ENCODE results near the gene SLC12A5. TPM values are rescaled to one million over a fixed set of nuclear protein-coding genes. Genes with fewer than 3 reads are reported as not detected.

SLC12A5 gene
- total and polyA plus RNA-seq, 2 donors (not counting 1 experiment from before 2014, with no cell fraction given): 0.32 TPM; not detected in 1

GRCh38 chr20:46084805-46085178, 55.8 kb downstream of the SLC12A5 start:
- Mint-ChIP-seq H3K4me3 (no peak overlapping the region), H3K9me3 (ENCODE audit: insufficient read depth) (no peaks in the 10 kb centered on the region), H3K27me3 (no peaks in the 10 kb centered on the region), H3K27ac (no peak overlapping the region), H3K4me1 (peaks cover 72% of the 10 kb centered on the region)
- ATAC-seq (ENCODE audit: low read depth) (no peak), DNase-seq (no peak)
- Histone ChIP-seq H3K9me3 (ENCODE audit: control extremely low read depth in 1 of 3, control insufficient read depth in 2 of 3, insufficient read depth in 1 of 3, low read length in 2 of 3) (no peaks in the 10 kb centered on the region), H3K4me1 (ENCODE audit: control insufficient read depth in 2 of 2, insufficient read depth in 2 of 2, low read length in 2 of 2) (peaks cover 15 to 46% of the 10 kb centered on the region in 2 donors), H3K9ac (ENCODE audit: low read length) (no peak overlapping the region), H2AFZ (ENCODE audit: insufficient read depth, low read depth, low read length, poor library complexity, severe bottlenecking) (no peak overlapping the region), H3K4me2 (replicated peaks; ENCODE audit: low read depth, low read length, poor library complexity, severe bottlenecking) (no peak overlapping the region), H3K27me3 (replicated peaks in 1 of 4; ENCODE audit: control extremely low read depth in 1 of 4, control insufficient read depth in 3 of 4, insufficient read depth in 4 of 4, low read length in 3 of 4) (no peaks in the 10 kb centered on the region), H3K4me3 (ENCODE audit: control extremely low read depth in 1 of 5, extremely low read depth in 1 of 5, insufficient read depth in 1 of 5, low read depth in 2 of 5, low read length in 4 of 5) (no peak overlapping the region), H3K79me2 (ENCODE audit: control insufficient read depth, insufficient read depth, low read length) (peaks cover 96% of the 10 kb centered on the region), H4K20me1 (ENCODE audit: control insufficient read depth, insufficient read depth, low read length, poor library complexity, severe bottlenecking) (peaks cover 95% of the 10 kb centered on the region), H3K36me3 (replicated peaks in 1 of 2; ENCODE audit: control extremely low read depth in 1 of 2, control insufficient read depth in 1 of 2, extremely low read depth in 1 of 2, insufficient read depth in 2 of 2, low read length in 1 of 2) (no peaks in the 10 kb centered on the region), H3K27ac (ENCODE audit: low read length in 2 of 2) (no peak overlapping the region)
- WGBS (ENCODE audit: insufficient coverage): 80% methylated on average over 3 of the region's 3 CpGs
- intact Hi-C loops (cut with micrococcal nuclease): no loop called here
- POLR2A ChIA-PET: no interaction called here
- TF ChIP-seq CTCF (IDR thresholded peaks at IDR 0.05) (no peak), EZH2 (IDR thresholded peaks at IDR 0.05; ENCODE audit: borderline replicate concordance, insufficient read depth, low read depth, low read length, poor library complexity, severe bottlenecking) (no peak)
- CTCF ChIA-PET: interaction anchor here (0.6 to 1.2 kb wide), 9 partner anchors 10 to 1222 kb away, joined by 3 to 6 read pairs (median 4); no protein-coding TSS in a partner anchor

GRCh38 chr20:46085179-46085851, 56.3 kb downstream of the SLC12A5 start:
- Histone ChIP-seq H3K4me3 (ENCODE audit: control extremely low read depth in 1 of 5, extremely low read depth in 1 of 5, insufficient read depth in 1 of 5, low read depth in 2 of 5, low read length in 4 of 5) (no peak overlapping the region), H3K4me1 (ENCODE audit: control insufficient read depth in 2 of 2, insufficient read depth in 2 of 2, low read length in 2 of 2) (peaks cover 19 to 48% of the 10 kb centered on the region in 2 donors), H3K9ac (ENCODE audit: low read length) (no peak overlapping the region), H3K79me2 (ENCODE audit: control insufficient read depth, insufficient read depth, low read length) (peaks cover 91% of the 10 kb centered on the region), H2AFZ (ENCODE audit: insufficient read depth, low read depth, low read length, poor library complexity, severe bottlenecking) (no peak overlapping the region), H3K27me3 (replicated peaks in 1 of 4; ENCODE audit: control extremely low read depth in 1 of 4, control insufficient read depth in 3 of 4, insufficient read depth in 4 of 4, low read length in 3 of 4) (no peaks in the 10 kb centered on the region), H3K36me3 (replicated peaks in 1 of 2; ENCODE audit: control extremely low read depth in 1 of 2, control insufficient read depth in 1 of 2, extremely low read depth in 1 of 2, insufficient read depth in 2 of 2, low read length in 1 of 2) (no peaks in the 10 kb centered on the region), H3K4me2 (replicated peaks; ENCODE audit: low read depth, low read length, poor library complexity, severe bottlenecking) (no peak overlapping the region), H3K27ac (ENCODE audit: low read length in 2 of 2) (no peak overlapping the region), H4K20me1 (ENCODE audit: control insufficient read depth, insufficient read depth, low read length, poor library complexity, severe bottlenecking) (peaks cover 91% of the 10 kb centered on the region), H3K9me3 (ENCODE audit: control extremely low read depth in 1 of 3, control insufficient read depth in 2 of 3, insufficient read depth in 1 of 3, low read length in 2 of 3) (no peaks in the 10 kb centered on the region)
- ATAC-seq (ENCODE audit: low read depth) (no peak), DNase-seq (no peak)
- no peaks in the 10 kb centered on the region for H3K27me3 Mint-ChIP-seq
- intact Hi-C loops (cut with micrococcal nuclease): no loop called here
- TF ChIP-seq EZH2 (IDR thresholded peaks at IDR 0.05; ENCODE audit: borderline replicate concordance, insufficient read depth, low read depth, low read length, poor library complexity, severe bottlenecking) (no peak), CTCF (IDR thresholded peaks at IDR 0.05) (no peak)
- ChIA-PET POLR2A (no interaction called here), CTCF (interaction anchor here (0.8 to 1.5 kb wide), 9 partner anchors 9 to 315 kb away, joined by 3 to 6 read pairs (median 3); no protein-coding TSS in a partner anchor)
- H3K4me1 Mint-ChIP-seq: peaks cover 72% of the 10 kb centered on the region
- H3K9me3 Mint-ChIP-seq (ENCODE audit: insufficient read depth): no peaks in the 10 kb centered on the region
- no peak overlapping the region for H3K4me3 Mint-ChIP-seq
- 100% methylated on average over 1 of the region's 4 CpGs for WGBS (ENCODE audit: insufficient coverage)
- H3K27ac Mint-ChIP-seq: no peak overlapping the region
